ENCODE data around the gene LRRC70.

GRCh38 chr5:62574599-62574998 lies 4.0 kb upstream of the LRRC70 start:
- TF ChIP-seq CTCF (conservative IDR thresholded peaks at IDR 0.05; ENCODE audit: low read depth in 2 of 2) (no peak), ZNF114 (CRISPR knock-in tag; IDR thresholded peaks at IDR 0.05) (no peak), POLR2AphosphoS5 (IDR thresholded peaks at IDR 0.05; ENCODE audit: low read depth) (no peak), EZH2phosphoT487 (IDR thresholded peaks at IDR 0.05; ENCODE audit: unreplicated experiment) (no peak), EZH2 (IDR thresholded peaks at IDR 0.05; ENCODE audit: low read depth, unreplicated experiment) (no peak), CREB1 (CRISPR knock-in tag; IDR thresholded peaks at IDR 0.05; ENCODE audit: low read depth) (no peak), REST (IDR thresholded peaks at IDR 0.05; ENCODE audit: unreplicated experiment) (no peak)

All from GM23338 (cell line).